ENCODE measurements around the gene QSER1. TPM values are rescaled to one million over a fixed set of nuclear protein-coding genes. Genes with fewer than 3 reads are reported as not detected.

Gene QSER1
- polyA plus RNA-seq, 5 donors: 24.1 to 46.4 (median 40.6) TPM

Other genes starting within 250 kb of the QSER1 start
- gene CCDC73, start 98.1 kb upstream of the QSER1 start, polyA plus RNA-seq (ENCODE audit: insufficient read depth in 1 of 5, insufficient read length in 5 of 5, low replicate concordance in 1 of 5): under 1 TPM; 0.06 to 0.18 (median 0.16) TPM
- 1 to 10 TPM; 1.6 to 2.5 (median 2.3) TPM for gene PRRG4, start 62.9 kb upstream of the QSER1 start, polyA plus RNA-seq (ENCODE audit: insufficient read depth in 1 of 5, insufficient read length in 5 of 5, low replicate concordance in 1 of 5)
- 10 to 100 TPM; 16.7 to 26.9 (median 23.0) TPM for gene DEPDC7, start 123.1 kb downstream of the QSER1 start, polyA plus RNA-seq (ENCODE audit: insufficient read depth in 1 of 5, insufficient read length in 5 of 5, low replicate concordance in 1 of 5)
- 10 to 100 TPM in 4 of 5 donors, 1 to 10 TPM in 1; 8.9 to 16.9 (median 15.0) TPM for gene TCP11L1, start 146.8 kb downstream of the QSER1 start, polyA plus RNA-seq (ENCODE audit: insufficient read depth in 1 of 5, insufficient read length in 5 of 5, low replicate concordance in 1 of 5)